Stimulated activated naive CD4-positive, alpha-beta T cell (primary cell): ENCODE measurements around the gene NARF.
A peak's percentile ranks its signal among the peaks of the same experiment; 100 is the strongest.
"Not testable (repeated sequence)": the region's sequence is repeated elsewhere in the genome, so short reads cannot be mapped to it uniquely, and the experiment has no call there.

ENCODE experiments used
- DNase-seq, 6 experiments: peaks; one replicate each; lab custom pipeline; 2025; lab: John Stamatoyannopoulos, UW

The NARF gene

DNA sequence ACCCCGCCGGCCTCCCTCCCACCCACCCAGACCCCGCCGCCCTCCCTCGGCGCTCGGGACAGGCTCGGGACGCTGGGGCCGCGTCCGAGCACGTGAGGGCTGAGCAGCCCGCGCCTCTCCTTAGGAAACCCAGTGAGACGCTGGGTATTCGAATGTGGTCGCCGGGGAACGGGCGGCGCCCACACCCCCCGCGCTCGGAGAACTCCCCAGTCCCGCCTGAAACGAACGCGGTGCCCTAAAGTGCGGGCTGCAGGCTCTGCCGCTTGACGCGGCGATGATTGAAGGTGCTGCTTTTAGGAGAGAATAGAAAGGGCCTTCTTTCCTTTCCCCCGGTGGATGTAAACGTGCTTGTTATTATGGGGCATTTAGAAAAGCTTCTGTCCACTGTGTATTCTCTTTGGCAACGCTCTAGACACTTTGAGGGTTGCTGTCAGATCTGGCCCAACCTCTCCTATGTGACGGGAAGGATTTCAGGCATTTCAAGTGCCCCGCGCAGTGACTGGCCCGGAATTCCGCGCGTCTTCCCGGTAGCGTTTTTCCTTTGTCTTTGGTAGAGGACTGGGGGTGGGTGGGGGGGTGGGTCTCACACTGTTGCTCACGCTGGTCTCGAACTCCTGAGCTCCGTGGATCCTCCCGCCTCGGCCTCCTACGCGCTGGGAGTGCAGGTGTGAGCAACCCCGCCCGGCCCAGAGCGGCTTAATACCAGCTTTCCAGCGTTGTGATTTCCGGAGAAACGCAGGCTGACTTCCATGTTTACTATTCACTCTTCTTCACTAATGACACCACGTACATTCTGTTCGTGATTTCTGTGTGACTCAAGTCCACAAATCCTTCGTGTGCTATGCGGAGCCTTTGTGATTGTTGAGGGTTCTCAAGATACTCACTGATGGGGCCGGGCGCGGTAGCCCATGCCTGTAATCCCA, 39.2 kb downstream of the NARF start:
- peak; percentile 22 to 60 (median 48) for DNase-seq

DNA sequence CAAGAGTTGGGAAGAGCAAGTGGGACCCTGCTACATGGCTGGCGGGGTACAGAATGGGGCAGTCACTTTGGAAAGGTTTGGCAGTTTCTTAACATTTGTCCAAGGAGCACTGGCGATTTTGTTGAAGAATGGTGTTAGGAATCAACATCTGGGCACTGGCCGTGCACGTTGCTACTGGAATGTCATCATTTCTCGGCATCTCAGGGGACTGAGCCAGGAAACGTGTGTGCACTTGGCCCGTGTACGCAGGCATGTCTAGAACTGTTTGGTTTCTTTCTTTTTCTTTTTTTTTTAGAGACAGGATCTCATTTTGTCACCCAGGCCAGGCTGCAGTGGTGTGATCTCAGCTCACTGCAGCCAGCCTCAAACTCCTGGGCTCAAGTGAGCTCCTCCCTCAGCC, 43.7 kb downstream of the NARF start:
- DNase-seq: no peak

DNA sequence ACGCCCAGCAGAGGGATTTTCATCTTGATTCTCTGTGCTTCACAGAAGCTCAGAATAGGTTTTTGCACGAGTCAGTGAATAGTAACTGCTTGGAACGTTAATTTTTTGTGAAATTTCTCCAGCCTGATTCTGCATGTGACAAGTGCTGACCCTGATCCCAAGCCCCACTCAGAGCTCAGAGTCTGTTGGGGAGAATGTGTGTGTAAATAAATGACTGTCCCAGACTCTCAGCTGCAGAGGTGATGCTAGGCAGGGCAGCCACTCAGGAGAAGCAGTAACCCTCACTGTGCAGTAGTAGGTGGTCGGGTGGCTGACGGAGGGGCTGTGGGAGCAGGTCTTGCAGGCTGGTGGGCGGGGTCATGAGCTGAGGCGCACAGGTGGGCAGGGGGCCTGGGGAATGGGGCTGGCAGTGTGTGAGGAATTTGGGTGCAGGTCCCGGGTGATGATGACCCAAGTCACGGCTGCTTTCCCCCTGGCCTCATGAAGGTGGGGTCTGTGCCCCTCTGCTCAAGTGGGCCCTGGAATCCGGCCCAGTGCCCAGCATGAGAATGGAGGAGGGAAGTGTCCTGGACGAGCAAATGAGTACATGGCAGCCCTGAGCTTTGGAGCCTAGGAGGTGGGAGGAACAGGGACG, 44.7 kb downstream of the NARF start:
- DNase-seq: no peak

DNA sequence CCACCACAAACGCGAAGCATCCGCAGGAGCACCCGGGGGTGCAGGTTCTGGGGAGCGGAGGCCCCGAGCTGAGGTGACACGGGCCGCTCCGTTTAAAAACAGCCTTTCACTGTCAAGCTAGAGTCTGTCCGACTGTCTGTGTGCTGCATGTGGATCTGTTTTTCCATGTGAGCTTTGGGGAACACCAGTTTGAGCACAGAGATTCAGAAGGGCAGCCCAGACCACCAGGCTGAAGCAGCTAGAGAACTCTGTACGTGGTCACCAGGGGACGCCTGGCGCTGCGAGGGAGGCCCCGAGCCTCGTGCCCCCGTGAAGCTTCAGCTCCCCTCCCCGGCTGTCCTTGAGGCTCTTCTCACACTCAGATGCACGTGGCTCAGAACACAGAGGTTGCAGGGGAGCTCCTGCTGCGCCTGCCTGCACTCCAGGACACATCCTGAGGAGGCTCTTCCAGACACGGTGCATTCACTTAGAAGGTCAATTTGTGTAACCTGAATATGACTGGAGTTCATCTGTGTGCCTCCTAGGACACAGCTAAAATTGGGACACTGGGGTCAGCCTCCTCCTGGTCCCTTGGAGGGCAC, 45.3 kb downstream of the NARF start:
- no peak for DNase-seq

DNA sequence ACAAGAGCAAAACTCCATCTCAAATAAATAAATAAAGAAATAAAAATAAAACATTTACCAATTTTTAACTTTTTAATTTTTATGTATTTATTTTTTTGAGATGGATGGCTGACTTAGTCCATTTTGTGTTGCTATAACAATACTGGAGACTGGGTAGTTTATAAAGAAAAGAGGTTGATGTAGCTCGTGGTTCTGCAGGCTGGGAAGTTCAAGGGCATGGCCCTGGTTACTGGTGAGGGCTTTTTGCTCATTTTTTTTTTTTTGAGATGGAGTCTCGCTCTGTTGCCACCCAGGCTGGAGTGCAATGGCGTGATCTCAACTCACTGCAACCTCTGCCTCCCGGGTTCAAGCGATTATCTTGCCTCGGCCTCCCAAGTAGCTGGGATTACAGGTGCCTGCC, 46.8 kb downstream of the NARF start:
- DNase-seq: no peak

DNA sequence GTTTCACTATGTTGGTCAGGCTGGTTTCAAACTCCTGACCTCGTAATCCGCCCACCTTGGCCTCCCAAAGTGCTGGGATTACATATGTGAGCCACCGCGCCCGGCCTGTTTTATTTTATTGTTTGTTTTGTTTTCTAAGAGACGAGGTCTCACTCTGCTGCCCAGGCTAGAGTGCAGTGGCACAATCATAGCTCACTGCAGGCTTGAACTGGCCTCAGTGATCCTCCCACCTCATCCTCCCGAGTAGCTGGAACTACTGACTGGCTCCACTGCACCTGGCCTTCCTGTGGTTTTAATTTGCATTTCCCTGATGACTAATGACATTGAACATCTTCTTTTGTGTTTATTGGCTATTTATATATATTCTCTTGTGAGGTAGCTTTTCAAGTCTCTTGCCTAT, 47.9 kb downstream of the NARF start:
- DNase-seq: not testable (repeated sequence)

DNA sequence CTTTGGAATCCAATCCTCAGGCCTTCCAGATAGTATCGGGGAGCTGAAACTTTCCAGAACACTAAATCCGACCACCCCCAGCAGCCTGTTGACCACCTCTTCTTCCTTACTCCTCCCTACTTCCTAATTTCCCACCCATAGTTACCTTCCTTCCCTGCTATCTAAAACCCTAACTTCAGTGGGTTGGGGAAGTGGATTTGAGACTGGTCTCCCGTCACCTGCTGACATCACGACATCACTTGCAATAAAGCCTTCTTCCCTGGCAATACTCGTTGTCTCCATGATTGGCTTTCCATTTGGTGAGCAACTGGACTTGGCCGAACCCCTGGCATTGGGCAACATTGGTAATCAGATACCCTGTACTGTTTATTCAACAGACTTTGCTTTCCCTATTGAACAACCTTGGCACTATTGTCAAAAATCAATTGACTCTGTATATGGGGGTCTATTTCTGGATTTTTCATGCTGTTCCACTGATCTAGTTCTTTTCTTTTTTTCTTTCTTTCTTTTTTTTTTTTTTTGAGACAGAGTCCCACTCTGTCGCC, 49.2 kb downstream of the NARF start:
- DNase-seq: no peak

DNA sequence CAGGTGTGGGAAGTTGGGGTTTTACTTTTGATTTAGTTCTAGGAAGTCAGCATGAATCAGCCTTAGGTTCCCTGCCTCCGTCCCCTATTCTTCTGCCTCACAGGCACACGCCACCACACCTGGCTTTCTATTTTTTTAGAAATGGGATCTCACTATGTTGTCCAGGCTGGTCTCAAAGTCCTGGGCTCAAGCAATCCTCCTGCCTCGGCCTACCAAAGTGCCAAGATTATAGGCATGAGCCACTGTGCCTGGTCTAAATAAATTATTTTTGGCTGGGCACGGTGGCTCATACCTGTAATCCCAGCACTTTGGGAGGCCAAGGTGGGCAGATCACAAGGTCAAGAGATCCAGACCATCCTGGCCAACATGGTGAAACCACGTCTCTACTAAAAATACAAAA, 53.1 kb downstream of the NARF start:
- not testable (repeated sequence) for DNase-seq

DNA sequence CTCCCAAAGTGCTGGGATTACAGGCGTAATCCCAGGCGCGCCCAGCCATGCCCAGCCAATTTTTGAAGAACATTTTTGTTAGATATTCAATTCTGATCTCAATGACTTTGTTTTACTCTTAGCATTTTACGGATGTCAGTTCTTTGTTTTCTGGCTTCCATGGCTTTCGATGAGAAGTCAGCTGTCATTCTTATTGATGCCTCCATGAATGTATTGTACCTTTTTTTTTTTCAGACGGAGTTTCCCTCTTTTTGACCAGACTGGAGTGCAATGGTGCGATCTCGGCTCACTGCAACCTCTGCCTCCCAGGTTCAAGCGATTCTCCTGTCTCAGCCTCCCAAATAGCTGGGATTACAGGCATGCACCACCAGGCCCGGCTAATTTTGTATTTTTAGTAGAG, 55.3 kb downstream of the NARF start:
- DNase-seq: not testable (repeated sequence)

DNA sequence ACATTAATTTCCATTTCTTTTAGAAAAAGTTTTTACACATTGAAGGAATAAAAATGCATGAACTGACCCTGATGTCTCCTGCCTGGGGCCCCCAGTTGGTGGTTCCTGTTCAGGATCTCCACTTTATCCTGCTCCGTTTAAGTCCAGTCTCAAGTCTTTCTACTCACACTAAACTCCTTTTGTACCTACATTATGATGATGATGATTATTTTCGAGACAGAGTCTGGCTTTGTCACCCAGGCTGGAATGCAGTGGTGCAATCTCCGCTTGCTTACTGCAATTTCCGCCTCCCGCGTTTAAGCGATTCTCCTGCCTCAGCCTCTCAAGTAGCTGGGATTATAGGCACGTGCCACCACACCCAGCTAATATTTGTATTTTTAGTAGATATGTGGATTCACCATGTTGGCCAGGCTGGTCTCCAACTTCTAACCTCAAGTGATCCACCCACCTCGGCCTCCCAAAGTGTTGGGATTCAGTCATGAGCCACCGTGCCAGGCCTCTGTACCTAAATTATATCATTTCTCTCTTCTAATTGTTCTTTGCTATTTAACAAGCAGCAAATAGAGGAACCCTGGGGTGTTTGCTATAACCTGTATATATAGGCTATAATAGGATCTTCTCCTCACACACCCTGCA, 58.8 kb downstream of the NARF start:
- DNase-seq: no peak

DNA sequence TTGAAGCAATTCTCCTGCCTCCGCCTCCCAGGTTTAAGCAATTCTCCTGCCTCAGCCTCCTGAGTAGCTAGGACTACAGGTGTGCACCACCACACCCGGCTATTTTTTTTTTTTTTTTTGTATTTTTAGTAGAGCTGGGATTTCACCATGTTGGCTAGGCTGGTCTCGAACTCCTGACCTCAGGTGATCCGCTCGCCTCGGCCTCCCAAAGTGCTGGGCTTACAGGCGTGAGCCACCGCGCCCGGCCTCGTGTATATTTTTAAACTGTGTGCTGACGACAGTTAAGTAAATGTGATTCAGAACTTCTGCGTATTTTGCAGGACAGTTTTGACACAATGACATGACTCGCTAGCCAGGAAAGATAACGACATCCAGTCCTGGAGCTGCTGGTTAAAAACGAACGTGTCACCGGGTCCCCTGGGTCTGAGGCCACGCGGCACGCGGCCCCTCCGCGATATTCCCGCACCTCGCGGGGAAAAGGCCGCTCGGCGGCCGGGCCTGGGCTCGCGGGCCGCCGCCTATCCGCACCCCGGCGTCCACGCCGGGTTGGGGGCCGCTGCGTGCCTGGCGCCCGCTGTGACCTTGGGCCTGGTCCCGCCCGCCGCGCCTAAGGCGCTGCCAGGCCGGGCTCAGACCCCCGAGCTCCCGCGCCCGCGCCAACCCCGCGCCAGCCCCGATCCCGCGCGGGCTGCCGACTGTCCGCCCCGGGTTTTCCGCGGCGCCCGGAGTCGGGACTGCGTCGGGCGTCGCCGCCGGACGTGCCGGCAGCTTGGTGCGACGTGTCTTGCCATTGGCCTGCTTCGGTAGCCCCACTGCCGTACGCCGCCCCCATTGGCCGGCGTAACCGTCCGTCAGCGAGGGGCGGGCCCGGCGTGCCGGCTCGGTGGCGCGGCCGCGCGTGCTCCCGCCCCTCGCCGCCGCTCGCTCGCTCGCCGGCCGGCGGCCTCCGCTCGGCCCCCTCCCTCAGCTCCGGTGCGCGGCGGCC, 60.6 kb downstream of the NARF start, which contains the start of gene FOXK2:
Gene FOXK2, plus strand, starts transcription at position 907 of the 985 bp plus-strand sequence. CDS start 157 bp downstream, outside the sequence.
- peak; percentile 86 to 94 (median 90) for DNase-seq

DNA sequence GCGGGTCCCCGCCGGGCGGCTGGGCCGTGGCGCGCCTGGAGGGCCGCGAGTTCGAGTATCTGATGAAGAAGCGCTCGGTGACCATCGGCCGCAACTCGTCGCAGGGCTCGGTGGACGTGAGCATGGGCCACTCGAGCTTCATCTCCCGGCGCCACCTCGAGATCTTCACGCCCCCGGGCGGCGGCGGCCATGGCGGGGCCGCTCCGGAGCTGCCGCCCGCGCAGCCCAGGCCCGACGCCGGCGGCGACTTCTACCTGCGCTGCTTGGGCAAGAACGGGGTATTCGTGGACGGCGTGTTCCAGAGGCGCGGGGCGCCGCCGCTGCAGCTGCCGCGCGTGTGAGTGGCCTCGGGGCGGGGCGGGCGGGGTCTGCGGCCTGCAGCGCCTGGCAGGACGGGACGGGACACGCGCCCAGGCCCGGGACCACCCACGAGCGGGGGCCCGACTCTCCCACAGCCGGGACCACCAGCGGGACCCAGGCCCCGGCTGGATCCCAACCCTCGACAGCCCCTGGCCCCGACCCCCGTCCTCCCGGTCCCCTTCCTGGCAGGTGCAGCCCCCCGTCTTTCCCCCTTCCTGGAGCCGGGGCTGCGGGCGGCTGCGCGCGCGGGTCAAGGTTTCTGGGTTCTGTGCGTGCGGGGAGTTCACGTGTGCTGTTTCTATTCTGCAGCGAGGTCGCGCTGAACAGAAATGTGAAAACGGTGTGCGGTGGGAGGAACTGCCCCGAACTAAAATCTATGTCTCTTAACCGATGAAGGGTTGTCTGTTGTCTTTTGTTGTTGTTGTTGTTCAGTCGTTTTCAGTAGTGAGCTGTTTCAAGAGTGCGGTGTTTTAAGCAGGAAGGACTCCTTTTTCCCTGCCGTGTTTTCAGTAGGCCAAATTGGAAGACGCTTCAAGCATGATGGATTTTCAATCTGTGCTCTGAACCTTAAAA, 61.7 kb downstream of the NARF start:
- peak in 4 of 6 experiments; percentile 36 to 58 (median 48) for DNase-seq

DNA sequence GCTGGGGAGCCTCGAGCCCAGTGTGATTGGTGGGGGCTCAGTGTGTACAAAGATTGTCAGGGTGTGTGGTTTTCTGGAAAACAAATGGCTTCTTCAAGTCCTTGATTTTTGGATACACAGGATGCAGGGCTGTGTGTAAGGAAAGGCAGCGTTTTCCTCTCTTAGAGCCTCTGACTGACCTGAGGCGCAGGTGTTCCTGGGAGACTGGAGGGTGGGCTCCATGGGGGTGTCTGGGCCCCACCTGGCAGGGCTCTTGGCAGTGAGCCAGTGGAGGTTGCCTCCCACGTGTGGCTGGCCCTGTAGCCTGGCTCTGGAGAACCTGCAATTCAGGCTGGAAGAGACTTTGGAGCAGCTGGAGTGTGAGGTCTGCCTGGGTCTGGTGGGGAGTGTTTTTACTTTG, 66.0 kb downstream of the NARF start:
- DNase-seq: no peak

DNA sequence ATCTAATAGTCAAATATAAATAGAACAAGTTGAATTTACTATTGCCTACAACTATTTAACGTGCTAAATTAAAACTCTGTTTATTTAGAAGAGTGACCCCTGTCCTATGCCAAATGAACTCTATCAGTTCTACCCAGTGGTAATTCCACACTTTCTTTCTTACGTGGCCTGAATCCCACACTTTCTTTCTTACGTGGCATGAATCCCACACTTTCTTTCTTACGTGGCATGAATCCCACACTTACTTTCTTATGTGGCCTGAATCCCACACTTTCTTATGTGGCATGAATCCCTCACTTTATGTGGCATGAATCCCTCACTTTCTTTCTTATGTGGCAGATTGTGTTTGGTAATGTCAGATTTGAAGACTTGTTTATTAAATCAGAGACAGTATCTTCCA, 67.2 kb downstream of the NARF start:
- DNase-seq: no peak

DNA sequence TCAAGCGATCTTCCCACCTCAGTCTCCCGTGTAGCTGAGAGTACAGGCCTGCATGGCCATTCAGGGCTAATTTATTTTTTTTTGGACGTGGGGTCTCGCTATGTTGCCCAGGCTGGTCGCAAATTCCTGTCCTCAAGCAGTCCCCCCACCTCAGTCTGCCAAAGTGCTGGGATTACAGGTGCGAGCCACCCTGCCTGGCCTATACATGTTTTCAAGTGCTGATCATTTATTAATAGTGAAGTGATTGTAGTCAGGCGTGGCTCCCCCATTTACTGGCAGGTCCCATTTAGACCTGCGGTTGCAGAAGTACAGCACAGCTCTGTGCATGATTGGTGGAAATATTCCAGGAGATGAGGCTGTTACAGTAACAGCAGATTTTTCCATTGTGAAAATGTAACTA, 69.4 kb downstream of the NARF start:
- no peak for DNase-seq

DNA sequence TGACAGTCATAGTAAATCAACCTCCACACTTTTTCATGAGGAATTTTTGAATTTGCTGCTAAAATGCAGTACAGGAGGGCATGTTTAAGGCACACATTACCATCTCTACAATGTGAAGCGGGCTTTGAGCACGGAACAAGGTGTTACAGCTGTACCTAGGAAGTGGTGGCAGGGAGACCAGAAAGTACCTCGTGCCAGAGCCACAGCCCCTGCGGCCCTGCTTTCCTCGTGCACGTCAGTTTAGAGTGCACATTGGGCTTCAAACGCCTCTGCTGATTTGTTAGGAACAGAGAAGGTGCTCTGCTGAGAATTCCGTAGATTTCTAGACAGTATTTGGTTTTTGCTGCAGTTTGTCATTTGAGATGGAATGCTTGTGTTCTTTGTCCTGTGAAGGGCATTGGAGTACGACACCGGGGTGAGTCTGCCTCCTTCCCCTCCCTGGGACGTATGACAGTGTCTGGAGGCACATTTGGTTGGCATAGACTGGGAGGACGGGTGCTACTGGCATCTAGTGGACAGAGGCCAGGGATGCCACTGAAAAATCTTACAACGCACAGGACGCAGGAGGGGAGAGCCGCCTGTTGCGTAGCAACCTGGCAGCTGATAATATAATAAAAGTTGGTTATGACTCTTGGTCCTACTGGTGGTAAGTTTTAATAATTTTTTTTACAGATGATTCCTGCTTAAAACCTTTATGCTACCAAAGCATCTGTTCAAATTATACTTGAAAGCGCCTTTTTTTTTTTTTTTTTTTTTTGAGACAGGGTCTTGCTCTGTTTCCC, 70.1 kb downstream of the NARF start:
- DNase-seq: no peak

DNA sequence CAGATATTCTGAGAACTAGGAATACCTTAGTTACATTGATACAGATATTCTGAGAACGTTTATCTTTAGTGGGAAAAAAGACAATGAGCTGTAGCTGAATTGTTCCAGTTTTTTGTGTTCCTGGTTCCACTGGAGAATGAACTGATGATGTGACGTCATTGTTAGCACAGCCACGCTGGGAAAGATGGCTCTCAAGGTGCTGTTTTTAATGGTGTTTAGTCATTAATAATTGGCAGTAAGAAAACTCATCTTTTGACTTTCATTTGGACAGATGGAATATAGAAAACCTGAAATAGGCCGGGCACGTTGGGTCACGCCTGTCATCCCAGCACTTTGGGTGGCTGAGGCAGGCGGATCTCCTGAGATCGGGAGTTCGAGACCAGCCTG, 71.4 kb downstream of the NARF start:
- DNase-seq: no peak

DNA sequence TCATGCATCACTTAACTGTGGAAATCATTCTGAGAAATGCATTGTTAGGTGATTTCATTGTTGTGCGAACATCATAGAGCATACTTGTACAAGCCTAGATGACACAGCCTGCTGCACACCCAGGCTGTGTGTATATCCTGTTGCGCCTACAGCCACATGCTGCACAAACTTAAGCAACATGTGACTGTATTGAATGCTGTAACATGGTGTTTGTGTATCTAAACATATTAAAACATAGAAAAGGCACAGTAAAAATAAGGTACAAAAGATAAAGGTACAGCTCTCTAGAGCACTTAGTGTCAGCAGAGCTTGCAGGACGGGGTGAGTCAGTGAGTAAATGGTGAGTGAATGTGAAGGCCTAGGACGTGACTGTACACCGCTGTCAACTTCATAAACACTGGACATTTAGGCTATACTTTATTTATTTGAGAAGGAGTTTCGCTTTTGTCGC, 72.9 kb downstream of the NARF start:
- DNase-seq: no peak

DNA sequence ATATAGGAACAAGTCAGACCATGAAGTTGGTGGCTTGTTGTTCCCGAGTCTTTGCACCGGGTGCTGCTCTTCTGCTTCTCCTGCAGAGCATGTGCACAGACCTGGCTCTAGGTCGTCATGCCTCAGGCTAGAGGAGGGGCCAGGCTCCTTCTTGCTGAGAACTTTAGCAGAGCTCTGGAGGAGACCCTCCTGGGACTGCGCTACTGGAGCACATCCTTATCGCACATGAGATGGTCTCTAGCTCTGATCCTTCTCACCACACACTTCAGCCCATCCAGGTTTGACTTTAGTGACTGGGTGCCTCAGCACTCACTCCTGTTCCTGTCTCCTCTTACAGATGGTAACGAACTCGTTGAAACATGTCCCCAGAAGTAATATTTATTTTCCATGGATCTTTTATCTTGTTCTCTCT, 75.9 kb downstream of the NARF start:
- no peak for DNase-seq
